8988T (cell line): ENCODE results near the gene ARL16.

Experiments
- DNase-seq: peaks from one replicate; pipeline ENCODE4 v3.0.0; 2011

The ARL16 gene

GRCh38 chr17:81666092-81666341 lies 17.6 kb downstream of the ARL16 start:
- DNase-seq = no peak

DNA sequence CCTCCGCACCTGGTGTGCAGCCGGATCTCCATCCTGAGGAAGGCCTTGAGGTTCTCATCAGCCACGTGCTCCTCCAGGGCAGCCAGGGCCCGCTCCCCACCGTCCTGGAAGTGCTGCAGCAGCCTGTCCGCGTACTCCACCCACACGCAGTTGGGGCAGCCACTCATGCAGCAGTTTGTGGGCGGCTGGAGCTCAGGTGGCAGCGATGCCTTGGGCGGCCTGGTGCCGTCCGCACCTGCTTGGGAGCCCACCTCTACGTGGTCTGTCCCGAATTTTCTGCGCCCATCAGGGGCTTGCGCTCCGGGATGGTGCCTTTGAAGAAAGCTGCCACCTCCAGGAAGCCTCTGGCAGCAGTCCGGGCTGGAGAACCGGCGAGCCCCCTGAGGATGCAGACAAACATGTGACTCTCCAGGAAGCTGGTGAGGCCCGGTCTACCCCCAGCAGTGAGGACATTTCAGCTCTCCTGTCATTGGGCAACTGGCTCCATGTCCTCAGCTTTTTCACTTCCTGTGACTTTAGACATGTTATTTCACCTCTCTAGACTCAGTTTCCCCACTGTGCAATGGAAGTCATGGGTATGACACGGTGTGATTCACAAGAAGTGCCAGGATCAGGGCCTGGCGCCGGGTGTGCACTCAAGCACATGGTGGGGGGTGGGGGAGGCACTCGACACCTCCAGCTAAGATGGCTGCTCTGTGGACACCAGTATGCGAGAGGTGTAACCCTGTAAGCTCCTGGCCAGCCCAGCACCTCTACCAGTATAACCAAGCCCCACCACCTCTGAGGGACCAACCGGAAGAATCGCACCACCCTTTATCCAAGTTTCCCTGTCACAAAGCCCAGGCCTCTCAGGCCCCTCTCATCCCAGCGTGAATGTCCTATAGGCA lies 18.1 kb downstream of the ARL16 start:
- DNase-seq = no peak

DNA sequence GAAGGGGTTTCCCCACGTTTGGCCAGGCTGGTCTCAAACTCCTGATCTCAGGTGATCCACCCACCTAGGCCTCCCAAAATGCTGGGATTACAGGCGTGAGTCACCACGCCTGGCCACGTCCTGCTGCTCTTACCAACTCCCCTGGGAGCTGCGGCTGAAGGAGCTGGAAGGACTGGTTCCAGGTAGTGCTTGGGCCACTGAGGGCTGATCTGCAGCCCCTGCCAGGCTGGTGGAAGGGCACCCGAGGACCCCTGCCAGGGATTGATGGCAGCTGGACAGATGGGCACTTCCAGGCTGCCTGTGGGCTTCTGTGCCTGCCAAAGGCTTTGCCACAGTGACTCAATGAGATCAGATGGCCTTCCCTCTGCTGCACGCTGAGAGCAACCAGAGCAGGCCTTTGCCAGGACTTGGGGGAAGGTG lies 19.5 kb downstream of the ARL16 start:
- DNase-seq = no peak

GRCh38 chr17:81662002-81662401 lies 21.6 kb downstream of the ARL16 start:
- DNase-seq = no peak

GRCh38 chr17:81660441-81660840 lies 23.2 kb downstream of the ARL16 start:
- DNase-seq = no peak

DNA sequence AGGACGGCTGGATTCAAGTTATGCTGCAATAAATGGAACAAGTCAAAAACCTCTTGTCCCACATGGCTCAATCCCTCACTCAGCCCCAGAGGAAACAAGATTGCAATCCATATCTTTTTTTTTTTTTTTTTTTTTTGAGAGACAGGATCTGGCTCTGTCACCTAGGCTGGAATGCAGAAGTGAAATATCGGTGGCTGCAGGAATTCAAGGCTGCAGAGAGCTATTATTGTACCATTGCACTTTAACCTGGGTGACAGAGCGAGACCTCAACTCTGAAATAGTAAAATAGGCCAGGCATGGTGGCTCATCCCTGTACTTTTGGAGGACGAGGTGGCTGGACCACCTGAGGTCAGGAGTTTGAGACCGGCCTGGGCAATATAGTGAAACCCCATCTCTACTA lies 24.6 kb downstream of the ARL16 start:
- DNase-seq = no peak

GRCh38 chr17:81656835-81657234 lies 26.8 kb downstream of the ARL16 start:
- no peak for DNase-seq

GRCh38 chr17:81656118-81656743 lies 27.4 kb downstream of the ARL16 start, which contains the start of gene PDE6G:
Gene PDE6G, minus strand, starts transcription at chr17:81656542. Its CDS starts 3,237 bp downstream, at chr17:81653305.
- DNase-seq = no peak

GRCh38 chr17:81655378-81656117 lies 28.0 kb downstream of the ARL16 start:
- DNase-seq = no peak

DNA sequence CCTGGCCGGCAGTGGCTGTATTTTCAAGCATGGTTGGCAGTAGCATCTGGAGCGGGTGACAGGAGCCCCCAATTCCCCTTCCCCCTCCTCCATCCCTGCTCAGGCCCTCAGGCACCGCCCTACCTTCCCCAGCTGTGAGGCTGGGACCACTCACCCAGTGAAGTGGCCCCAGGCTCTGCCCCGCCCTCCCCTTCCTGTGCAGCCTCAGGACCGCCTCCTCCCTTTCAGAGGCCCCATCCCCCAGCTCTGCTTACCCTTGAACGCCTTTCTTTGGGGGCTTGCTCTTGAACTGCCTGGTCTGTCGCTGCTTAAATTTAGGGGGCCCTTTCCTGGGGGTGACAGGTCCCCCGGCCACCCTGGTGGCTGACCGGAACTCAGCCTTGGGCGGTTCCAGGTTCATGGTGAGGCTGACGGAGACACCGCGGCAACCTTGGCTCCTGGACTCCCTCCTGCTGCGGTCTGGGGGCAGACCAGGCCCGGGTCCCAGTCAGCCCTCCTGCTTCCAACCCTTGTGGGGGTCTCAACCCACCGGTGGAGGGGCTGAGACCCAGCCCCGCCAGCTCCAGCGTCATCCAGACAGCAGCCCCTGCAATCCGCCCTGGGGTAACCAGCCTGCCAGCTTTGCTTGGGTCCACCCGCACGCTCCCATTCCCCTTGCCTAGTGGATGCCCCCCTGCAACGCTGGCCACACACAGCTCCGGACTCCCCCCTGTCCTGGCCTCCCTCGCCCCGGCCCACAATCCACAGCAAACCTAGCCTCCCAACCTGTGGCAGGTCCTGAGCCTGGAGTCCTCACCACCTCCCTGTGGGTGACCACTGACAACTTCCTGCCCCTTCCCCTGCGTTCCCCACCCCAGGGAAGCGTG lies 30.5 kb downstream of the ARL16 start:
- no peak for DNase-seq

GRCh38 chr17:81651692-81652091 lies 31.9 kb downstream of the ARL16 start:
- peak; percentile 71 for DNase-seq

- no peak for DNase-seq
Observed at GRCh38 chr17:81650951-81651350, 32.6 kb downstream of the ARL16 start.

DNA sequence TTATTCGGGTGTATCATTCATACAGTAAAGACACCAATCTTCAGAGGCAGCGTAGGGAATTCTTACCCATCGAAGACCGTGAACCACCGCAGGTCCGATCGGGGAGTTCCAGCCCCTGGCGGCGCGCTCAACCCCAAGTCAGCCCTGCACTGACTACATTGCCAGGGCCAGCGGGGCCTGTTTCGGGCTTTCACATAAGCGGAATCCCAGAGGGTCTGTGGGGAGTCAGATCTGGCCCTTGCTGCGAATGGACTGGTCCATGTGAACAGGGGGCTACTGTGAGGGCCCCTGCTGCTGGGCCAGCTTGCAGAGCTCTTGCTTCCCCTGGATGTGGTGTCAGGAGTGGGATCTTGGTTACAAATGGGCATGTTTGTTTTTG lies 34.9 kb downstream of the ARL16 start:
- no peak for DNase-seq

DNA sequence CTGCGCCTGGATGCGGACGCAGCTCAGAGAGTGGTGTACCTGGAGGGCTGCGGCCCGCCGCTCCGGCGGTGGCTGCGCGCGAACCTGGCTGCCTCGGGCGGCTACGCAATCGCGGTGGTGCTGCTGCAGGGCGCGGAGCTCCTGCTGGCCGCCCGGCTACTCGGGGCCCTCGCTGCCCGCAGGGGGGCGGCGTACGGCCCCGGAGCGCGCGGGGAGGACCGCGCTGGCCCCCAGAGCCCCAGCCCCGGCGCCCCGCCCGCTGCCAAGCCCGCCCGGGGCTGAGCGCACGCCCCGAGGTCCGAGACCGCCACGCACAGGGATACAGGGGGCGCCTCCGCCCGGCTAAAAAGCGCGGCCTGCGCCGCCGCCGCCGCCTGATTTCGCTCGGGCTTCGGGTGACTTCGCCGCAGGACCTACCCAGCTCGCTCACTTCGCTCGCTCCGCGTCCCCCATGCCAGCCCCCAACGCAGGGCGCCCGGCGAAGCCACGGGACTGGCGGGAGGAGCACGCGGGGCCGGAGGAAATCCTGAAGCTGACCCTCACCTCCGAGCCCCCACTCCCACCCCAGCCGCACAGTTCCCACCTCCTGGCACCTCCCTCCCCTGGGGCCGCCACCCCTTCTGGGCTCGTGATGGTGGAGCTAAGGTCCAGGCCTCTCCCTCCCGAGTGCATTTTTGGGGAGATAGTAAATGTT lies 35.4 kb downstream of the ARL16 start:
- DNase-seq = no peak

GRCh38 chr17:81647640-81648012 lies 36.0 kb downstream of the ARL16 start:
- no peak for DNase-seq

DNA sequence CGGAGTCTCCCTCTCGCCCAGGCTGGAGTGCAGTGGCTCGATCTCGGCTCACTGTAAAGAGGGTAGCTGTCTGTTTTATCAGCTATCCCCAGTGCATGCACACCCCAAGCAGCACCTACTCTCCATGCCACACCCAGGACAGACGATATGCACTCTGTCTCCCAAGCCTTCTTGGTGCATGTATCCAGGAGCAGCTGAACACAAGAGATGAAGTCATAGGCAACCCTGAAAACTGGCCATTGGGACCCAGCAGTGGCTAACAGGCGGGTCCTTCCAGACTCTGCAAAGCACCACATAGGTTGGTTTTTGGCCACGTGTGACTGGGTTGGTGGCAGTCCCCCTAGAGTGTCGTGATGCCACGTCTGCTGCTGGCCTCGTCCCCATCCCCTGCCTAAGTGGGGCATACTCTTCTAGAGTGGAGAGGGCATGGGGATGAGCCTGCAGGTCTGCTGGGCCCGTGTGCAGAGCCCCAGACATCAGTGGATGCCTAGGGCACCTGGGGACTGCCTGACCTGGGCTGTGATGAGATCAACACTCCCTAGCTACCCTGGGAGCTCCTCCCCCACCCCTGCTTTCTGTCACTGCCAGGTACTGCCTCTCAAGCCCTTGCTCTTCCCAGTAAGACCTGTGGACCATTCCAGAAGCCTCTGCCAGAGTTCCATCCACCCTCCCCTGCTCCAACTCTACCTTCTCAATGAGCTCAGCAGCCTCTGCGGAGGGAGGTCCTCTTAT lies 36.6 kb downstream of the ARL16 start:
- no peak for DNase-seq

GRCh38 chr17:81644976-81645952 lies 38.3 kb downstream of the ARL16 start:
- DNase-seq = no peak

DNA sequence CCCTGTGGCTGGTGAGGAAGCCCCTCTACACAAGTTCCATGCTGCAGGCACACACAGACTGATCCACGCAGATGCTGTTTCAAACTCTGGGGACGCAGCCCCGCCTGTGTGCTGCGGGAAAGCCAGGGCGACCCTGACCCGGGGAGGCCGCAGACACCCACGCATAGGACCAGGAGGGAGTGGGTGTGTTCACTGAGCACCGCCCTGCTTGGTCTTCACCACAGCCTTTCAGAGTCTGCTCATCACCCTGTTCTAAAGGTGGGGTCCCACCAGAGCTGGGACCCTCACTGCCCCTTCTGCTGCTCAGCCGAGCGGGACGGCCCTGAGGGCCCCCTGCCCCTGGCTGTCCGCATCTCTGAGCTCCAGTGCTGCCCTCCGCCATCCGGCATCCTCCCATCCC lies 39.1 kb downstream of the ARL16 start:
- DNase-seq = no peak

GRCh38 chr17:81641825-81642489 lies 41.6 kb downstream of the ARL16 start:
- DNase-seq = no peak

DNA sequence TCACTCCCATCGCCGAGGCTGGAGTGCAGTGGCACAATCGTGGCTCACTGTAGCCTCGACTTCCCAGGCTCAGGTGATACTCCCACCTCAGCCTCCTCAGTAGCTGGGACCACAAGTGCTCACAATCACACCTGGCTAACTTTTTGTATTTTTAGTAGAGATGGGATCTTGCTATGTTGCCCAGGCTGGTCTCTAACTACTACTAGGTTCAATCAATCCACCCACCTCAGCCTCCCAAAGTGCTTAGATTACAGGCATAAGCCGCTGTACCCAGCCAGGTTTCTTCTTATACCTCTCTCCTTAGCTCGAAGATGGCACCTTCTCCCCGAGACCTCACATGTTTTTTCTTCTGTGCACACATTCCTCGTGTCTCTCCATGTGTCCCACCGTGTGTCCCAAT lies 43.6 kb downstream of the ARL16 start:
- no peak for DNase-seq
